Lower leg skin (tissue), 3 donors: Measurements from ENCODE around the gene ZNF280C.

Experiments
- CTCF ChIP-seq, 3 donors: fragments of 450-650 bp; IDR thresholded peaks; one replicate each; pipeline ENCODE4 v1.5.1; 2016; ENCODE audit warnings: antibody characterized with exemption in 3 of 3, mild to moderate bottlenecking in 3 of 3, moderate library complexity in 2 of 3
- POLR2A ChIP-seq, 2 donors: fragments of 450-650 bp; IDR thresholded peaks; one replicate each; pipeline ENCODE4 v1.6.1; 2016 to 2017; ENCODE audit warnings: antibody characterized with exemption in 2 of 2, mild to moderate bottlenecking in 1 of 2, moderate library complexity in 1 of 2

GRCh38 chrX:130212371-130212770 is 56.3 kb downstream of the ZNF280C start:
- TF ChIP-seq POLR2A (IDR thresholded peaks at IDR 0.05) (no peak), CTCF (IDR thresholded peaks at IDR 0.05) (no peak)
